Lung (tissue), 16 donors: Measurements from ENCODE around the gene POLL. TPM values are rescaled to one million over a fixed set of nuclear protein-coding genes. Genes with fewer than 3 reads are reported as not detected.
"Not testable (repeated sequence)": the region's sequence is repeated elsewhere in the genome, so short reads cannot be mapped to it uniquely, and the experiment has no call there.

Source experiments
- ATAC-seq: fragments of 200-7000 bp; cut with Tn5 transposase; one replicate; pipeline ENCODE4 v1.9.1; 2020; ENCODE audit warnings: moderate number of reproducible peaks; ENCODE audit not compliant: insufficient read depth, low FRiP score
- DNase-seq, 3 donors: peaks; one replicate each; pipeline ENCODE4 v3.0.0-alpha.2; 2013 to 2017
- H3K27ac ChIP-seq, 2 donors: one replicate each; pipeline ENCODE4 v1.5.1; 2013; ENCODE audit warnings: mild to moderate bottlenecking in 2 of 2, moderate library complexity in 2 of 2, control low read depth in 1 of 2, inconsistent platforms in 1 of 2, low read depth in 1 of 2, low read length in 1 of 2
- H3K27me3 ChIP-seq, 3 donors: one replicate each; pipeline ENCODE4 v1.5.1; 2013; ENCODE audit warnings: low read length in 2 of 3; ENCODE audit not compliant: control insufficient read depth in 3 of 3, insufficient read depth in 3 of 3
- H3K36me3 ChIP-seq, 4 donors: one replicate each; pipeline ENCODE4 v1.5.1; 2013; ENCODE audit warnings: low read length in 4 of 4, mild to moderate bottlenecking in 1 of 4, moderate library complexity in 1 of 4; ENCODE audit not compliant: control insufficient read depth in 4 of 4, insufficient read depth in 4 of 4
- H3K4me1 ChIP-seq, 5 donors: one replicate each; pipeline ENCODE4 v1.5.1; 2013; ENCODE audit warnings: low read length in 5 of 5, mild to moderate bottlenecking in 2 of 5, moderate library complexity in 1 of 5; ENCODE audit not compliant: control insufficient read depth in 5 of 5, insufficient read depth in 5 of 5
- H3K4me3 ChIP-seq: one replicate; pipeline ENCODE4 v1.5.1; 2013; ENCODE audit warnings: mild to moderate bottlenecking, control low read depth, moderate library complexity
- H3K9ac ChIP-seq, 2 donors: one replicate each; pipeline ENCODE4 v1.5.1; 2013; ENCODE audit warnings: low read length in 2 of 2, control low read depth in 1 of 2; ENCODE audit not compliant: insufficient read depth in 1 of 2
- H3K9me3 ChIP-seq, 4 donors: one replicate each; pipeline ENCODE4 v1.5.1; 2013; ENCODE audit warnings: low read length in 3 of 4, mild to moderate bottlenecking in 1 of 4, moderate library complexity in 1 of 4; ENCODE audit not compliant: control insufficient read depth in 4 of 4, insufficient read depth in 3 of 4
- CTCF ChIP-seq: IDR thresholded peaks from 2 replicates; pipeline ENCODE4 v1.5.1; 2012; ENCODE audit warnings: mild to moderate bottlenecking; ENCODE audit errors: control extremely low read depth, extremely low read depth
- WGBS, 2 donors: extraction: QIAGEN DNeasy Blood & Tissue Kit; methylation state at CpG; one replicate each; pipeline ENCODE4 v1.1.7; 2013; 5-methylcytosine and 5-hydroxymethylcytosine counted together
- long read RNA-seq, 5 donors: transcript quantifications; one replicate each; lab custom pipeline, GENCODE V29; 2026
- polyA plus RNA-seq, 2 donors: library from polyadenylated mRNA; stranded (reverse); fragments of 200-250 nt; gene quantifications; one replicate each; pipeline ENCODE4 v1.2.1, GENCODE V29; 2013
- total RNA-seq, 2 donors: library from RNA; depleted of rRNA in 1 of 2; stranded (reverse); fragments of >200 nt in 1 of 2; gene quantifications; one replicate each; pipeline ENCODE4 v1.2.1, GENCODE V29; 2014 to 2021
- donor health status: control.
- donor health status: control.
- donor health status: Bipolar disorder and iron deficiency.
- donor health status: healthy.
- donor health status: DM: yes; HTN: yes; CAD: no.

Gene POLL
- 10 to 100 TPM; 23.1 to 26.9 TPM for total RNA-seq
- 10 to 100 TPM; 16.6 to 26.9 TPM for polyA plus RNA-seq
- long read RNA-seq, donor 1, partial matches to known transcripts = 0 of 4 reads
- long read RNA-seq, donor 1, other reads (novel, unspliced or antisense) = 0 of 4 reads
- long read RNA-seq, donor 2, partial matches to known transcripts = 0 of 1 reads
- long read RNA-seq, donor 2, other reads (novel, unspliced or antisense) = 0 of 1 reads
- long read RNA-seq, donor 3 = 0 reads
- long read RNA-seq, donor 4, partial matches to known transcripts = 0 of 1 reads
- long read RNA-seq, donor 4, other reads (novel, unspliced or antisense) = 0 of 1 reads
- long read RNA-seq, donor 5, partial matches to known transcripts = 0 of 3 reads
- long read RNA-seq, donor 5, other reads (novel, unspliced or antisense) = 0 of 3 reads

- Histone ChIP-seq H3K27ac (peak within 1 kb of the TSS; percentile 49 to 52), H3K4me3 (peak within 1 kb of the TSS; percentile 93), H3K27me3 (no peaks in the 10 kb centered on the region), H3K9me3 (peaks cover 0 to under 1% (median 0%) of the 10 kb centered on the region in 4 donors), H3K36me3 (peaks cover 0 to 18% (median 8%) of the 10 kb centered on the region in 4 donors), H3K9ac (peak within 1 kb of the TSS; percentile 65 to 68), H3K4me1 (peaks cover 3 to 17% (median 8%) of the 10 kb centered on the region in 5 donors)
- DNase-seq (peak; percentile 96 to 98 (median 97)), ATAC-seq (peak; percentile 95)
- no peak for TF ChIP-seq CTCF
- 1% methylated on average over 48 to 50 of the region's 50 CpGs for WGBS, 2 donors
Observed at GRCh38 chr10:101587725-101588653, at the start of gene POLL, which contains the start of gene DPCD. Gene POLL (minus strand): TSS chr10:101588257. CDS start chr10:101587360, 897 bp downstream. Gene DPCD (plus strand): TSS chr10:101588321. CDS start chr10:101588337, 16 bp downstream.

- H3K27ac ChIP-seq, ATAC-seq: not testable (repeated sequence)
Observed at GRCh38 chr10:101633510-101633909, 45.5 kb upstream of the POLL start.

GRCh38 chr10:101631821-101632475 lies 43.9 kb upstream of the POLL start:
- no peak for DNase-seq
- ATAC-seq = no peak
- Histone ChIP-seq H3K4me1 (peaks cover 0 to 5% (median 0%) of the 10 kb centered on the region in 5 donors), H3K9ac (no peak overlapping the region), H3K4me3 (no peak overlapping the region), H3K36me3 (peaks cover 0 to 17% (median 7%) of the 10 kb centered on the region in 4 donors), H3K9me3 (no peaks in the 10 kb centered on the region), H3K27me3 (no peaks in the 10 kb centered on the region), H3K27ac (no peak overlapping the region)
- WGBS, 2 donors = 75 to 82% methylated on average over 8 of the region's 8 CpGs
- TF ChIP-seq CTCF = no peak

More at GRCh38 chr10:101633510-101633909, 45.5 kb upstream of the POLL start:
- H3K36me3 ChIP-seq = peaks cover 6 to 15% (median 9%) of the 10 kb centered on the region in 4 donors
- H3K4me3 ChIP-seq, H3K9me3 ChIP-seq, H3K27me3 ChIP-seq, DNase-seq, H3K4me1 ChIP-seq, H3K9ac ChIP-seq: not testable (repeated sequence)
- WGBS, 2 donors = 98 to 99% methylated on average over 4 of the region's 4 CpGs
